GM21367 (cell line): ENCODE results near the gene SLC1A7.

ENCODE experiments used
- ATAC-seq: cut with Tn5 transposase; IDR thresholded peaks from one replicate; pipeline ENCODE4 v1.9.1; 2021; ENCODE audit not compliant: unreplicated experiment

Gene SLC1A7

DNA sequence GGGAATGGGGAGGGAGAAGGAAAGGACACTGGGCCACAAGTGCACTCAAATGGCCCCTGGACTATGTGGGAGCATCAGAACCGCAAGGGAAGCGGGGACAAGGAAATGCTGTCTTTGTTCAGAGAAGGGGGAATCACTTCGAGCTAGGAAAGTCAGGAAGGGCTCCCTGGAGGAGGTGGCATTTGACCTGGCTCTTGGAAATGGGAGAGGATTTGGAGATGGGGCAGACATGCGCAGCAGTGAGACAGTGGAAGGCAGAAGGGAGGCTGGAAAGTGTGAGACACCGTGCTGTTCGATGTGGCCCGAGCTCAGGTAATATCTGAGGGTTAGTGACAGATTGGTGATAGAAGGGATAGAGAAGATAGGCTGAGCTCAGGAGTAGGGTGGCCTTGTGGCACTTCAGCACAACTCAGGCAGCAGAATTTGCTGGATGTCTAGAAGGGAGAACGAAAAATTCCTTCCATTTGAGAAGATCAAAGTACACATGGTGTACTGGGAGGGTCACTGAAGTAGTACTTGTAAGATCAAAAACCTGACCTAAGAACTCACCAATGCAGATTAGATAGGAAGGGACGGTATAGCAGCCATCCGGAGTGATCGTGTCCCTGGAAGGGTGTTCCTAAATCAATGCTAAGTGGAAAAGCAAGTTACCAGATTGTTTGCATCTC, 25.4 kb downstream of the SLC1A7 start:
- ATAC-seq = no peak

DNA sequence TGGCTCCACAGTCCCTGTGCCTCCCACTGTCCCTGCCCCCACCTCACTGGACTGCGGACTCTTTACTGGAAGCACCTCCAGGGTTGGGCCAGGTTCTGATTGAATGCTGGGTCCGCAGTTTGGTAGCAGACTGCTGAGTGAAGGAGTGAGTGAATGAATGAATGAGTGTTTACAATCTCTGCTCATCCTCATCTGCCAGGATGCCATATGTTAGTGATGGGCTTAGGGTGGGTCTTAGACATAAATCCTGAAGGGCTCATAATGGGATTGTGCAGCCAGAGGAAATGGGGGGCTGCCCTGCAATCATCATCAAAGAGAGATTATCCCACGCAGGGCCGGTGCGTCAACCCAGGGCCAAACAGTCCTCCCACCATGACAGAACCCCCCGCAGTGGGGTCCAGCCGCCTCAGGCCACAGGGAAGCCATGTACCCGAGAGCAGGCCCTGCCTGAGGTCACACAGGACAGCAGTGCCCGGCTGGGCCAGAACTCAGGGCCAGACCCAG, 26.1 kb downstream of the SLC1A7 start:
- ATAC-seq = no peak

DNA sequence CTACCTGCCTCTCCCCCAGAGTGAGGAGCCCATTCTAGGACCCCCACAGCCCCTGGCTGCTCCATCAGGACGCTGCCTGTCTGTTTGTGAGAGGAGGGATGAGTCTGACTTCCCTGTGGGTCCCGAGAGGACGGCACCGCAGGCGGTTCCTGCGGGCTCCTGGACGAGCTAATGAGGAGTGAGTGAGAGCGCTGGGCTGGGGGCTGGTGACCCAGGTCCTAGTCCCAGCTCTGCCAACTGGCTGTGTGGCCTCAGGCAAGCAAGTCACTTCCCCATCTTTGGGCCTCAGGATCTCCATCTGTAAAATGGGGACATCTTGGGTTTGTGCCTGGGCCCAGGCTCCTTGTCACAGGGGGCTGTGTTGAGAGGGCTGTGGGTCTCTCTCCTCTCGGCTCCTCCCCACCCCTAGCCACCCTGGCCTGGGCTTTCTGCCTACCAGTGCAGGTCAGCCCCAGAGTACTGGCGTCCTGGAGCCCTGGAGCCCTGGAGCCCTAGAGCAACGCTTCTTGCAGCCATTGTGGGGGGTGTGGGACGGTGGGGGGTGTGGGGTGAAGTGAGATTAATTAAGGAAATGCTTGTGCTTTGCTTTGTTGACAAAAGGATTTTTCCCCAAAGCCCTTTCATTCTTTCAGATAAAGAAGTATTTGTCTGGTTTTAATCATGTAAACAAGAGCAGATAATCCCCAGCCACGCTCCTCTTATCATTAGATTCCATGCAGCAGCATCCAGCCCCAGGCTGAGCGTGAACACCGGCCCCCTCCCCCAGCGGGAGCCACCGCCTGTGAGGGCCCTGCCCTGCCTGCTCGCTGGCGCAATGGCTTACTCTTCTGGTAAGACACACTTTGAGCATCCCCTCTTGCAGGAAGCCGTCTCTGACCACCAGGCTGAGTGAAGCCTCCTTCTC, 26.8 kb downstream of the SLC1A7 start:
- no peak for ATAC-seq

DNA sequence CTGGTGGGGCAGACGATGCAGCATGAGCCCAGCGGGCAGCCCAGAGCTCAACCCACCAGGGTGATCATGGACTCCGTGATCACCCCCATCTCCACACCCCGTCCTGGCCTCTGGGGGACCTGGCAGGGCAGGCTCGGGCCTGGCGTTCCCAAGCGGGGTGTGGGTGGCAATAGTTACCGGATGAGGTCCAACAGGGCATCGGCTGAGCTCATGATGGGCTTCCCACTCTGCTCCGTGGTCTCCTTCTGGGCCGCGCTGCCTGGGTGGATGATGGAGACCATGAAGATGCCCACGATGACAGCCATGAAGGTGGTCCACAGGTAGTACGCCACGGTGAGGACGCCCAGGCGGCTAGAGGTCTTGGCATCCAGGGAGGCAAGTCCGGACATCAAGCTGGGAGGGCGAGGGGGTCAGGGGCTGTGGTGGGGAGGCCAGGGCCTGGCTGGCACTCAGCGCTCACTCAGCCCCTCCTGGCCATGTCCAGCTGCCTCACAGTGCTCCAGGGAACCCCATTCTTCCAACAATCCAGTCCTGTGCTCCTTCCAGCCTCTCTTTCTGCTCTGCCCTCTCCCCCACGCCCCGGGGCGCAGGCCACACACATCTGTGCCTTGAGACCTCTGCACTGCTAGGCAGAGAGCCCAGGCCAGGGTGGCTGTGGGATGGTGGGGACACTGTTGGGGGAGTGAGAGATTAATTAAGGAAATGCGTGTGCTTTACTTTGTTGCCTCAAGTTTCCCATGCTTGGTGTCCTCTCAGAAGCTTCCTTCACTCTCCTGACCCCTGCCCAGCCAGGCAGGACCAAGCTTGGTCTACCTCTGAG, 27.6 kb downstream of the SLC1A7 start:
- ATAC-seq = no peak

DNA sequence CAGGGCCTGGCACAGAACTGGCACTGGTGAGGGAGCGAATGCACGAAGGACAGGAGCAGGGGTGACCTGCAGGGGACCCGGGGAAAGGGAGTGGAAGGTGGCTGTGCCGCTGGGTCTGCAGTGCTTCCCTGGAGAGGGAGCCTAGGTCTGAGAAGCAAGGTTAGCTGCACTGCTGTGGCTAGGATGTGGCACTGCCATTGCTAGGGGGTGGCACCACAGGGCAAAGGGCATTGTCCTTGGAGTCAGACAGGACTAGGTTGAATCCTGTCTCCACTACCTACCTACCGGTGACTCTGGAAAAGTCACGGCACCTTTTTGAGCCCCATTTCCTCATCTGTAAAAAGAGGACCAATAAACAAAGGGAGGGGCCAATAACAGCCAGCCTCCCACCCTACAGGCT, 28.3 kb downstream of the SLC1A7 start:
- ATAC-seq = no peak

DNA sequence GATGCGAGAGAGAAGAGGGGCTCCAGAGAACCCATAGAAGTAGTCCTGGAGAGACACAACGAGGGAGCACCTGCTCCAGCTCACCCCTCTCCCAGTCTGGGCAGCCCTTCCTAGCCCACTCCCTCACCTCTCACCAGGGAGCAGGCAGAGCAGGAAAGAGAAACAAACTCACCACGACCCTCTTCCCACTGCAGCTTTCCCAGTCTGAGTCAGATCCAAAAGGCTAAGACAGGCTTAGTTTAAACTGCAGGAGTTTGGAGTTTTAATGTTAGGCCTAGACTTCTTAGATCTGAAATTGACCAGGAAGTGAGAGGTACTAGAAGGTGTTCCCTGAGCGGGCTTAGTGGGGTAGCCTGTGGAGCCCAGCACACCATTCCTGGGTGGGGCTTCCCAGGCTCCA, 29.6 kb downstream of the SLC1A7 start:
- ATAC-seq = no peak

DNA sequence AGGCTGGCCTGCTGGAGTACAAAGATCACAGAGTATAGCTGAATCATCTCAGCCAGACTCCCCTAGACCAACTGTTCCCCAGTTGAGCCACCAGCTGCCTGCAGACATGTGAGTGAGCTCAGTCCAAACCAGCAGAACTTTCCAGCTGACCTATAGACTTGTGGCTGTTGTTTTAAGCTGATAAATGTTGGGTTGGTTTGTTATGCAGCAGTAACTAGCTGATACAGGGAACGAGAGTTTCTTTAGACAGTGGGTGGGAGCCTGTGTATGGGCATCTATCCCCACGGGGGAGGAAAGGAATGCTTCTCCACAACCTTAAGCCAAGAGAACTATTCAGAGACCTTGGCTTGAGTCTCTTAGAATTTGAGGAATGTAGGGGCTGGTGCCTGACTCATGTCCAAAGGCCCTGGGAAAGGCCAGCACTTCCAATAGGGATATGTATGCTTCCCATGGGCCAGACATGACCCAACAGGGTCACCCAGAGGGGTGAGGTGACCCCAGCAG, 30.1 kb downstream of the SLC1A7 start:
- no peak for ATAC-seq

DNA sequence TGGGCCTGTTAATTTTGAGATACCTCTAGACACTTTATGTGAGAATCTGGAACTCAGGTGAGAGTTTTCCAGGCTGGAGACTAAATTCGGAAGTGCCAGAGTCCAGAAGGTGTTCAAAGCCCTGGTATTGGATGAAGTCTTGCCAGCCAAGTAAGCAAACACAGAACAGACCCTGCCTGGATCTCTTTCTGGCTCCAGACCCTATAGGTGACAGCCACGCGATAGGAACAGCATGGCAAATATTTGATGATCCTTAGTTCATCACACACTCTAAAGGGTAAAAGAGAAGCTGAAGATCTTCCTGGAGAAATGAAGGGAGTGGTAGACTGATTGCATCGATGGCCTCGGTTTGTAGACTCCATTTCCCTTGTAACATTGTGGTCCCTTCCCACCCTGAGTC, 30.7 kb downstream of the SLC1A7 start:
- ATAC-seq = no peak

DNA sequence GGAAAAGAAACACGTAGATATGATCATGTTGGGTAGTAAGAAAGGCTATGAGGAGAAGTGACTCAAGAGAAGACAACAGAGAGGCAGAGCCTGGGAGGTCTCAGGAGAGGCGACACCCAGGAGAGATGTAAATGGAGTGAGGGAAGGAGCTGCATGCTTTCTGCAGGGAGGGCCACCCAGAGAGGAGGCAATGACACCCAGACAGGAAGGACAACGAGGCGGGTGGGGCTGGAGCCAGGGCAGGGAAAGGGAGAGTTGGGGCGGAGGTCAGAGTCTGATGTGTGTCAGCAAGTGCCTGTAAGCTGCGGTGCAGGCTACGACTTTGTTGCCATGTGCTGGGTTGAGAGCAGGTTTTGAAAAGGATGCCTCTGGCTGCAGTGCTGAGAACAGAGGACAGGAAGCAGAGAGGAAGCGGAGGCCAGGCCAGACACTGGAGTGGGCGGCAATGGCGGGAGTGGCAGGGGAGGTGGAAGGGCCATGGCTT, 31.3 kb downstream of the SLC1A7 start:
- ATAC-seq = no peak

DNA sequence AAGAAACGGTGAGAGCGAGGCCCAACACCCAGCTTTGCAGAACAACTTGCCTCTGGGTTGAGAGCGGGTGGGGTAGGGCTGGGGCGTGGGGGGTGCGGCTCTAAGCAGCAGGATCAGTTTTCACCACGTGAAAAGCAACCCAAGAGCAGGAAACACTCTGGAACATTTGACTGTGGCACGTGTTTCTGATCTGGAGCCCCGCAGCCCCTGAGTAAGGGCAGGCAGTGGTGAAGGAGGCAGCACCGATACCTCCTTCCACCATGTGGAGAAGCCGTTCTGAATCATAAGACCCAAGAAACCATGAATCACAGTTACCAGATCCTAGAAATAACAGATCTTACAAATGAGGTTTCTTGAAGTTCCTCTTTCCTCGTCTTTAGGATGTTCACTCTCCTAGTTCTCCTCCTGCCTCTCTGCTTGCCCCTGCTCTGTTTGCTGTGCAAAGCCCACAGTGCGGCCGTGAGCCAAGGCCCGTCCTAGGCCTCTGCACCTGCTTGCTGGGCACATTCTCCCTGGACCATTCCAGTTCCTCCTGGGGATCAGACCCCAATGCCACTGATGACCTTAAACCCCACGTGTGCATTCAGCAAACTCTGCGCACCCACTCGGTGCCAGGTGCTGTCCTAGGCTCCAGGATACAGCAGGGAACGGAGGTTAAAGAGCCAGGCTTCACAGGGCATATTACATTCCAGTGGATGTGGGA, 31.9 kb downstream of the SLC1A7 start:
- ATAC-seq = no peak

DNA sequence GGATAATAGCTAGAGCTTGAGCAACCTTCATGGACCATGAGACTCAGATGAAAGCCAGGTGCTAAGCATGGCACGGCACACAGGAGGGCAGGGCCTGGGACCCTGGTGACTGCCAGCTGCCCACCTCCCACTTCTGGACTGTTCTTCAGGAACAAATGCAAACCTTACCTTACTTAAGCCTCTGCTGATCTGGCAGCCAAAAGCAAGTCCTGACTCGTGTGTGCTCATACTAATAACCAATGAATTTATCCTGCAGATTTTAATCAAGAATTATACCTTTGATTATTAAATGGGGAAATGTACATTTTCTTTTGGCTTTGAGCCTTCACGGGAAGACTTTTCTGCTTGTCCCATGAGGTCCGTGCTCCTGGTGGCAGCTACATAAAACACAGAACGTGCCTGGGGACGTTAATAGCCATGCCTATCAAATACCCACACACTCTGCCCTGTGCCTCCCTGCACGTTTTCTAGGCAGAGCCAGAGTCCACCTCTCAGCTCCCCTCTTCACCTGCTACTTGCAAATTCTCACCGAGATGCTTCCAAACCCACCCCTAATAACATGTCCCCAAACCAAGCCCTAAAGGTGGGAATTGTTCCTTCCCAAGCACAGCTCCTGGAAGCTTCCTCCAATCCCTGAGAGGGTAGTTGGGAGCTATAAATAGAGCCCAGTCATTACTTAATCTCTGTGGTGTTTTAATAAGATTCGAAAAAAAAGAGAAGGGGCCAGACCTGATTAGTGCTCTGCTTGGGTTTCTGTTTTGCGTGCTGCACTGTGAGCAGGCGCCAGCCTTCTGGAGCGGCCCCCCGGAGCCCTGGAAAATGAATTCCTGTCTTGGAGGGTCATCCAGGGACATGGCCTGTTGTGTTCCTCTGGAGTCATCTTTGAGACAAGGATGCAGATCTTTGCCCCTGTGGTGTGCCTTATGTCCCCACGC, 33.5 kb downstream of the SLC1A7 start:
- no peak for ATAC-seq

DNA sequence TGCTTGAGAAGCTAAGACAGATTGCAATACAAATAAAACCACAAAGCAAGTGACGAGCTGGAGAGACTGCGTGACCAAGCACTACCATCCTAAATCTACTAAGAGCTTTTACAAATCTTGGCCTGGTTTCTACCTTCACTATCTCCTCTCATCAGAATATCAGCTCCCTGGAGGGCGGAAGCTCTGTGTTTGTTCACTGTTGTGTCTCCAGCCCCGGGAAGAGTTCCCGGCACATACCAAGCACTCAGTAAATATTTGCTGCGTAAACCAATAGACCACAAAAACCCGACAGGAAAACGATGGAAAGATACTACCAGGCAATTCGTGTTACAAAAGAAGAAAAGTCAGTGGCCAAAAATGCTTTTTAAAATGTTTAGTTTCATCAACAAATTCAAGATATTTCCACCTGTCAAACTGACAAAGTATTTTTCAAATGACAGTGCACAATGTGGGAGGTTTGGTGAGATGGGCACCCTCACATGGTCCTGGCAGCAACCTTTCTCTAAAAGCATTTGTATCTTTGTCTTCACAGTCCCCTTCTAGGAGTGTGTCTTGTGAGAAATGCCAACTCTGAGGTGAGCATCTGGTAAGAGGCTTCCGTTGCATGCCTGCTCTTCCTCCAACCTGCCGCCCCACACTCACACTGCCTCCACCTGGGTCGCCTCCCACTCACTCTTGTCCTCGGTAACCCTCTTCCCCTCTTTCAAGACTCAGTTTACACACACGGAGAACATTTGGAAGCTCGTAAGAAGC, 34.7 kb downstream of the SLC1A7 start:
- ATAC-seq = no peak

DNA sequence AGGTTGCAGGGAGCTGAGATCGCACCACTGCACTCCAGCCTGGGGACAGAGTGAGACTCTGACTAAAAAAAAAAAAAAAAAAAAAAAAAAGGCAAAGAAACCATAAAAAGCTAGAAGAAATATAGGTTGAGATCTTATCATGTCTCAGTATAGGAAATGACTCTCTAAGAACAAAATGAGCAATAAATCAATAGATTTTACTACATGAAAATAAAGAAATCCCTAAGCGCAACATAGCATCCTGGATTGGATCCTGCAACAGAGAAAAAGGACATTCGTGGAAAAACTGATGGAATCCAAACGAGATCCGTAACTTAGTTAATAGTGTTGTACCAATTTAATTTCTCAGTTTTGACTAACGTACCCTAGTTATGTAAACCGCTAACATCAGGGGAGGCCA, 35.3 kb downstream of the SLC1A7 start:
- ATAC-seq = no peak

DNA sequence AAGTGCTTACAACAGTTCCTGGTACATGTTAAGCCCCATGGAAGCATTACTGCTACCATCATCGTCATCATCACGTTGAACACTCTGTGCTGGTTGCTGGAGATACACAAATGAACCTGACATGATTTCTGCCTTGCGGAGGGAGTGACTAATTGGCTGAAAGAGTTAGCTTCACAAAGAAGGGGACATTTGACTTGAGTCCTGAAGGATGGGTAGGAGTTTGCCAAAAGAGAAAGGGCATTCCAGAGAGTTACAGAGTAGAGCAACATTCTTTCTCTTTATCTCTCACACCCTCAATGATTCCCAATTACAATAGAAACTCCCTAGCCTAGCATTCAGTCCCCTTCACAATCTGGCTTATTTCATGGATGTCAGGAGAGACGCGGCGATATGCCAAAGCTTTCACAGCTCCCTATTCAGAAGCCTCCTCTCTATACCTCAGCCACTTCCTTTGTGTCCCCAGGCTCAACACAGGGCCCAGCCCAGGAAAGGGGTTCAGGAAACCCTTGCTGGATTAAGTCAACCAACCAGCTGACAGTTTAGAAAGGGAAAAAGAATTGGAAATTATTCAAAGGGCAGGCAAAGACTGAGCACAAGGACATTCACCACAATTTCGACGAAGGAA, 38.0 kb downstream of the SLC1A7 start:
- ATAC-seq = no peak

DNA sequence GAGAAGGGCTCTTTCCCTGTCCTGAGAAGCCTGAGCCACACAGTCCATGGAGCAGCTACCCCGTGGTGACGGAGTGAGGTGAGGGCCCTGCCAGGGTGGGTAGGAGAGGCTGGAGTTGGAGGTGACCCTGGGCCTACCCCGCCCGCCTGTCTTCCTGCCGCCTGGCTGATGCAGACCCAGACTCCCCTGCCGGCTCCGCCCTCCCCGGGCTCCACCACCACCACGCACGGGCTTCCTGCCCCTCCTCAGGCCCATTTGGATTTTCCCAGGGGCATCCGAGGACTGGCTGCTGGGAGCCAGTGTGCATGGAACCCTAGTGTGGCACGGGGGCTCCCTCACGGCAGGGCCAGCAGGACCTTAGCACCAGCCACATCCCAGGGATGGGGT, 47.9 kb downstream of the SLC1A7 start:
- no peak for ATAC-seq

DNA sequence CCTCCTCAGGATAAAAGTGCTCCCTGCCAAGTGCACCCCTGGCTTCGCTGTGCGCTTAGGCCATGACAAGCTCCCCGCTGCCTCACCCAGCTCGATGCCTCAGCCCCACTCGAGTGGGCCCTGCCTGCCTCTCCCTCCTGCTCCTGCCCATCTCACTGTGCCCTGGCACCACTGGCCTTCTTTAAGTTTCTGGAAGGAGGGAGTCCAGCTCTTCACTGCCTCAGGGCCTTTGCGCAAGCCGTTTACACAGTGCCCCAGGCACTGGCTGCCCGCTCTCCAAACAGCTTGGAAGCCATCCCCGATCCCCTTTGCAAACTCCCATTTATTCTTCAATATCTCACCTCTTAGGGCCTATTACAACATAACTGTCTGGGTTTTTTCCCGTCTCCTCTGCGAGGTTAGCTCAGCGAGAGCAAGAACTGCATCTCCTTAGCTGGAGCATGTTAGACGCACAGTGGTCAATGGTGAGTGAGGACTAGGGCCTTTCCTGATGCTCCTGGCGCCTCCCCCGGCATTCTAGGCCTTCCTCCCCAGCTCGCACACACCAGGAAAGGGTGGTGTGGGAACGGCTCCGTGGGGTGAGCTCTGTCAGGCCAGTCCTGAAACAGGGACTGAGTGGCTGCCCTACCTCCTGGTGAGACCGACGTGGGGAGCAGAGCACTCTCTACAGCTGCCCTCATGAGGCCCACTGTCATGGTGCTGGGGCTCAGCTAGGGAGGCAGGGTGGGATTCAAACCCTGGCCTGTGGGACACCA, 48.5 kb downstream of the SLC1A7 start:
- no peak for ATAC-seq

DNA sequence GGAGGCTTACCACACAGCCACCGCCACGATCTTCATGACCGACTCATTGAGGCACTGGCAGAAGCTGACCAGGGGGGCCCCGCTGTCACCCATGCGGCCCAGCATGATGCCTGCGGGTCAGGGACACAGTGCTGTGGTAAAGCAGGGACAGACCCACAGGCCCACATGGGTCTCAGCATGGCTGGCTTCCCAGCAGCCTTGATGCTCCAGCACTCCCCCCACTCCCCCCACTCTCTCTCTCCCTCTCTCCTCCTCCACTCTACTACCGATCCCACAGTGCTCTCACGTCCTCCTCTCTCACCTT, 49.0 kb downstream of the SLC1A7 start:
- ATAC-seq = no peak
